Activated CD4-positive, alpha-beta T cell treated with anti-CD3 and anti-CD28 coated beads, Interleukin-2, amount 10 ng/mL, durations not matched to agents 7 days and 5 days (primary cell): Measurements from ENCODE around the gene KRT5. TPM values are rescaled to one million over a fixed set of nuclear protein-coding genes. Genes with fewer than 3 reads are reported as not detected.
"Not testable (repeated sequence)": the region's sequence is repeated elsewhere in the genome, so short reads cannot be mapped to it uniquely, and the experiment has no call there.

Experiments used
- CTCF ChIA-PET: fragments of 350-600 bp; sonication (Branson Sonifier 250); formaldehyde crosslinking; loops from one replicate; lab custom pipeline; 2021; ENCODE audit warnings: antibody characterized with exemption; lab: Charles Lee
- POLR2A ChIA-PET: fragments of 350-600 bp; sonication (Branson Sonifier 250); formaldehyde crosslinking; loops from one replicate; lab custom pipeline; 2021; ENCODE audit warnings: antibody characterized with exemption; lab: Charles Lee
- DNase-seq: peaks from one replicate; pipeline ENCODE4 v3.0.0-alpha.2; 2020
- H3K27ac Mint-ChIP-seq: one replicate; pipeline ENCODE4 v1.8.0; 2021; ENCODE audit warnings: mild to moderate bottlenecking, moderate library complexity, mixed read lengths
- H3K27me3 Mint-ChIP-seq: one replicate; pipeline ENCODE4 v1.8.0; 2021; ENCODE audit warnings: mixed read lengths
- H3K36me3 Mint-ChIP-seq: one replicate; pipeline ENCODE4 v1.8.0; 2021; ENCODE audit warnings: low read depth, mixed read lengths
- H3K4me1 Mint-ChIP-seq: one replicate; pipeline ENCODE4 v1.8.0; 2021; ENCODE audit warnings: mixed read lengths
- H3K4me3 Mint-ChIP-seq: one replicate; pipeline ENCODE4 v1.8.0; 2021; ENCODE audit warnings: mild to moderate bottlenecking, moderate library complexity, mixed read lengths
- H3K9me3 Mint-ChIP-seq: one replicate; pipeline ENCODE4 v1.8.0; 2021; ENCODE audit warnings: mixed read lengths
- total RNA-seq, 2 experiments: library from RNA; stranded (reverse); gene quantifications; one replicate each; pipeline ENCODE4 v1.2.3, GENCODE V29; 2021

The KRT5 gene
- total RNA-seq, 2 experiments from 2014 or later: not detected

DNA sequence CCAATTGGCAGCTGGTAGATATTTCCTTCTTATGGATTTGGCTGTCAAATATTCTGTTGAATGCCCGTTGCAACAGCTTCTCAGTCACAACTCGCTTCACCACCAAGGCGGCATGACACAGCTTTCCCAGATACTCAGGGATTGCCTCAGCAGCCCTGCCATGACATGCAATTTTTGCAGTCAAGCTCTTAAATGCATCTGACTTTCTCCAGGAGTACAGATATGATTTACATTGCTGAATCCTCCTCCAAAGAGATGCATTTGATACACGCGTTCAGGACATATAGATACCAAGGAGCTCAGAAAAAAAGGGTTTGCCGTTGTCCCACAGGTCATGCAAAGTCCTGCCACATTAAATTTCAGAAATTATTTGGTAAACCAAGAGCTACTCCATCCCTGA lies 6.5 kb downstream of the KRT5 start:
- peaks cover 13% of the 10 kb centered on the region for H3K27me3 Mint-ChIP-seq
- H3K36me3 Mint-ChIP-seq: no peaks in the 10 kb centered on the region
- no peak for DNase-seq
- ChIA-PET POLR2A (no interaction called here), CTCF (no interaction called here)
- no peaks in the 10 kb centered on the region for H3K4me1 Mint-ChIP-seq
- H3K4me3 Mint-ChIP-seq: no peak overlapping the region
- H3K27ac Mint-ChIP-seq: no peak overlapping the region
- H3K9me3 Mint-ChIP-seq: peaks cover 9% of the 10 kb centered on the region

DNA sequence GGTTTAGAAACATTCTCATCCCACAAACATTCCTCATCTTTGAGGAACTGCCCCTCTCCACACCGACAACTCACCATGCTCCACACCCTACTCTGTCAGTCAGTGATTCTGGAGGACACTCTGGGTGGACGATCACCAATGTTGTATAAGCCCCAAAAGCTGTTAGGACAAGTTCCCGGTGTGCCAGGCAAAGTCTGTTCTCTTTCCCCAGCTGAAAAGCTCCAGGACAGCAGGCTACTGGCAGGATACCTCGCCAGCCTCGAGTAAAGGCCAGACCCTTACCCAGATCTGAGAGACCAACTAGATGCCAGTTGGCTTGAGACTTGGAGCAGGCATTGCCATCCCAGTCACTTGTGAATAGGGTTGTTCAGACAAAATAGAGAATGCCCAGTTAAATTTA lies 12.0 kb downstream of the KRT5 start:
- DNase-seq: no peak
- Mint-ChIP-seq H3K27me3 (peaks cover 46% of the 10 kb centered on the region), H3K36me3 (no peaks in the 10 kb centered on the region), H3K9me3 (peaks cover 9% of the 10 kb centered on the region), H3K4me1 (no peaks in the 10 kb centered on the region), H3K4me3 (no peak overlapping the region), H3K27ac (no peak overlapping the region)
- POLR2A ChIA-PET: no interaction called here
- CTCF ChIA-PET: interaction anchor here (1.1 kb wide), 1 partner anchor 136 kb away, joined by 3 read pairs; no protein-coding TSS in a partner anchor

DNA sequence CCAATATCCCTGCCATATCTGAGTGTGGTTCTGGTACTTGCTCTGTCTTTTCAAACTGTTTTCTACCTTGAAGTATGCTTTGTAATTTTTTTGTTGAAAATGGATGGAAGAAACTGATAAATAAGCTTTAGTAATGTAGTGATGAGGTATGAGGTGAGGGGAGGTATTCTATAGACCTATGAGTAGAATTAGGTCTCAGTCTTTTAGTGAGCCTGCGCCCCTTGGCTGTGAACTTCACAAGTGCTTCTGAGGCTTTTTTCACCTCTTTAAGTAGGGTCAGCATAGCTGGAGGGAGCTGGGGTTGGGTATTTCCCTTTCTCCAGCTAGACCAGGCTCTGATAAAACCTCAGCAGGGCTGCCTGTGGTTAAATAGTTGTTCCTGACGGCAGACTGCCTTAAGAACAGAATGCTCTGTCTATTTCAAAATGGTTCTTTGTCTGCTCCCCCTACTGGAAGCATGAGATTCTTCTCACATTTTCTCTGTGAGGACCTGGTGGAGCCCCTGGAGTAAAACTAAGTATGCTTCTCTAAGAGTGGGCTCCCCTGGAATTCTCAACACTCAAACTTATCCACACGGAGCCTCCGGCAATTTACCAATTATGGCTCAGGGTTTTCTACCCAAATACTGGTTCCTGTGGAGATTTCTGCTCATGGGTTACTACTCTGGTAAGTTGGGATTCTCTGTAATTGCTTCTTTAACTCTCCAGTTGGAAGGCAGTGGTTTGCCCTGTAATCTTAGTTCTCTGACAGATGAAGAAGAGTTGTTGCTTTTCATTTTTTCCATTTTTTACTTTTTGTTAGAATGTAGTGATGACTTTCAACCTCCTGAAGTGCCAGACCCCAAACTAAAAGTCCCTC lies 13.1 kb downstream of the KRT5 start:
- ChIA-PET CTCF (interaction anchor here (0.8 to 1.1 kb wide), 2 partner anchors 37 to 134 kb away, joined by 3 read pairs; no protein-coding TSS in a partner anchor), POLR2A (no interaction called here)
- H3K36me3 Mint-ChIP-seq: no peaks in the 10 kb centered on the region
- peaks cover 9% of the 10 kb centered on the region for H3K9me3 Mint-ChIP-seq
- peaks cover 51% of the 10 kb centered on the region for H3K27me3 Mint-ChIP-seq
- no peak for DNase-seq
- H3K27ac Mint-ChIP-seq: no peak overlapping the region
- no peaks in the 10 kb centered on the region for H3K4me1 Mint-ChIP-seq
- H3K4me3 Mint-ChIP-seq: no peak overlapping the region

DNA sequence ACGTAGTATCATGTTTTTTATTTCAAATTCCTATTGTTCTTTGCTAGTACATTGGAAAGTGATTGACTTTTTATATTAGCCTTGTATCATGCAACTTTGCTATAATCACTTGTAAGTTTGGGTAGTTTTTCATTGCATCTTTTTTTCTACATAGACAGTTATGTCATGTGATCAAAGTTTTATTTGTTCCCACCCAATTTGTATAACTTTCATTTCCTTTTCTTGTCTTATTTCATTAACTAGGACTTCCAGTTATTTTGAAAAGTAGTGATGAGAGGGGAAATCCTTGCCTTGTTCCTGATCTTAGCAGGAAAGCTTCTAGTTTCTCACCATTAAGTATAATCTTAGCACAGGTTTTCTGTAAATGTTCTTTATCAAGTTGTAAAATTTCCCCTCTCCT lies 17.3 kb downstream of the KRT5 start:
- Mint-ChIP-seq H3K9me3 (no peaks in the 10 kb centered on the region), H3K4me3 (no peak overlapping the region), H3K27ac (no peak overlapping the region), H3K4me1 (no peaks in the 10 kb centered on the region), H3K36me3 (no peaks in the 10 kb centered on the region), H3K27me3 (peaks cover 56% of the 10 kb centered on the region)
- DNase-seq: no peak
- ChIA-PET POLR2A (no interaction called here), CTCF (no interaction called here)

DNA sequence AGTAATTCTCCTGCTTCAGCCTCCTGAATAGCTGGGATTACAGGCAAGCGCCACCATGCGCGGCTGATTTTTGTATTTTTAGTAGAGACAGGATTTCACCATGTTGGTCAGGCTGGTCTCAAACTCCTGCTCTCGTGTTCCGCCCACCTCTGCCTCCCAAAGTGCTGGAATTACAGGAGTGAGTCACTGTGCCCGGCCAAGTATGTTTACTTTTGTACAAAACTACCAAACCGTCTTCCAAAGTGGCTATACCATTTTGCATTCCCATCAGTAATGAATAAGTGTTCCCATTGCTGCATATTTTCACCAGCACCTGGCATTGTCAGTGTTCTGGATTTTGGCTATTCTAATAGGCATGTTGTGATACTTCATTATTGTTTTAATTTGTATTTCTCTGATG lies 18.7 kb downstream of the KRT5 start:
- DNase-seq: no peak
- H3K9me3 Mint-ChIP-seq: no peaks in the 10 kb centered on the region
- POLR2A ChIA-PET: no interaction called here
- no peak overlapping the region for H3K4me3 Mint-ChIP-seq
- H3K27me3 Mint-ChIP-seq: peaks cover 44% of the 10 kb centered on the region
- H3K4me1 Mint-ChIP-seq: no peaks in the 10 kb centered on the region
- CTCF ChIA-PET: no interaction called here
- no peaks in the 10 kb centered on the region for H3K36me3 Mint-ChIP-seq
- no peak overlapping the region for H3K27ac Mint-ChIP-seq

DNA sequence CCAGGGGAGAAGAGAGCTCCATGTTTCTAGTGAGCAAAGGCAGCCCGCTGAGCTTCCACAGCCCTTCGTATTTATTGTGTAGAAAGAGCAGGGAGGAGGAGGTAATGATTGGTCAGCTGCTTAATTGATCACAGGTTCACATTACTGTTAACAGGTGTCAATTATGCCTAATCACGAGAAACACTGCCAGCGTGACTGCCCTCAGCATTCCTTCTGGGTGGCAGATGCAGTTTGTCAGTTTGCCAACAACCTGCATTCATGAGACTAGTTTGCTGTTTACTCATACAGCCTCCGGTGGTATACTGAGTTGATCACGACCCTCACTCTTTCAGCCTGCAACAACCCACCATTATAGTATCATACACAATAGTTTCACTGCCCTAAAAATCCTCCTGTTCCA lies 19.6 kb downstream of the KRT5 start:
- H3K27ac Mint-ChIP-seq, POLR2A ChIA-PET, H3K4me3 Mint-ChIP-seq, H3K9me3 Mint-ChIP-seq, H3K36me3 Mint-ChIP-seq, H3K4me1 Mint-ChIP-seq, DNase-seq: not testable (repeated sequence)
- peaks cover 35% of the 10 kb centered on the region for H3K27me3 Mint-ChIP-seq
- CTCF ChIA-PET: interaction anchor here (1.0 kb wide), 1 partner anchor 199 kb away, joined by 3 read pairs; no protein-coding TSS in a partner anchor

DNA sequence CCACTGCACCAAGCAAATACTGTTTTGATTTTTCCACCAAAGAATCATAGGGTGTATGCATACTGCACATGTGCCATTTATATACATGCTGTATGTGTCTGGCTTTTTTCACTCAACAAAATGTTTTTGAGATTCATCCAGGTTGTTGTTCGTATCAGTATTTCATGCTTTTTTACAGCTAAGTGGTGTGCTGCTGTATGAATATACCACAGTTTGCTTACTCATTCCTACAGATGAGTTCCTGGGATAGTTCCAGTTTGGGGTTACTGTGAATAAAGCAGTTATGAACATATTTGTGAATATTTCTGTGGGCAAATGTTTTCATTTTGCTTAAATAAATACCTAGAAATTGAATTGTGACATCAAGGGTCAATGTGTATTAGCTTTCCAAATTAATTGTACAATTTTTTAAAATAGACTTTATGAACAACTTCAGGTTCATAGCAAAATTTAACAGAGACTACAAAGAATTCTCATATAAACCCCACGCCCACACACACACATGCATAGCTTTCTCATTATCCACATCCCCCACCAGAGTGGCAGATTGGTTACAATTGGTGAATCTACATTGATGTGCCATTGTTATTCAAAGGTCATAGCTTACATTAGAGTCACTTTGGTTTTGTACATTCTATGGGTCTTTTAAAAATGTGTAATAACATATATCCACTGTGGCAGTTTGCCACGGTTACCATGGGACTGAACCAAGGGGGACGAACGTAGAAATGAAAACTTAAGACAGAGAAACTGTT lies 20.2 kb downstream of the KRT5 start:
- Mint-ChIP-seq H3K36me3 (no peaks in the 10 kb centered on the region), H3K4me1 (no peaks in the 10 kb centered on the region), H3K4me3 (no peak overlapping the region), H3K9me3 (no peaks in the 10 kb centered on the region), H3K27ac (no peak overlapping the region), H3K27me3 (peaks cover 34% of the 10 kb centered on the region)
- POLR2A ChIA-PET: no interaction called here
- CTCF ChIA-PET: interaction anchor here (1.0 kb wide), 1 partner anchor 199 kb away, joined by 3 read pairs; no protein-coding TSS in a partner anchor
- no peak for DNase-seq

DNA sequence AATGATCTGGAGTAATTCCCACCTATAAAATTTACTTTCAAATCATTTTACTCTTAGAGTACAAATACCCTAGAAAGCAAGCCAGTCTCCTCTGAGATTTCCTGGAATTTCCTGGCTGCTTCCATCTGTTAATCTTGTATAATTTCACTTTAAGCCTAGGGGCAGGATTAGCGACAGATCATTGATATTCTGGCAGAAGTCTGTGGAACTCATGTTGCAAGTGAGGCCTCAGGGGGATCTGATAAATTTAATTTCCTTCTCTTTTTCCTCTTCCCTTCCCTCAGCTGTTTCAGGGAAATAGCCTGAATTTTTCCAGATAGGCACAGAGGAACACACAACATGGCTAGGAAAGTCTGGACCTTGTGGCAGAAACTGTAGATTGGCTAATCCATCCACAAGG lies 21.2 kb downstream of the KRT5 start:
- peaks cover 35% of the 10 kb centered on the region for H3K27me3 Mint-ChIP-seq
- POLR2A ChIA-PET: no interaction called here
- DNase-seq: no peak
- no peak overlapping the region for H3K27ac Mint-ChIP-seq
- H3K36me3 Mint-ChIP-seq: no peaks in the 10 kb centered on the region
- CTCF ChIA-PET: interaction anchor here (0.6 kb wide), 1 partner anchor 13 kb away, joined by 3 read pairs; no protein-coding TSS in a partner anchor
- no peaks in the 10 kb centered on the region for H3K4me1 Mint-ChIP-seq
- no peak overlapping the region for H3K4me3 Mint-ChIP-seq
- H3K9me3 Mint-ChIP-seq: no peaks in the 10 kb centered on the region

DNA sequence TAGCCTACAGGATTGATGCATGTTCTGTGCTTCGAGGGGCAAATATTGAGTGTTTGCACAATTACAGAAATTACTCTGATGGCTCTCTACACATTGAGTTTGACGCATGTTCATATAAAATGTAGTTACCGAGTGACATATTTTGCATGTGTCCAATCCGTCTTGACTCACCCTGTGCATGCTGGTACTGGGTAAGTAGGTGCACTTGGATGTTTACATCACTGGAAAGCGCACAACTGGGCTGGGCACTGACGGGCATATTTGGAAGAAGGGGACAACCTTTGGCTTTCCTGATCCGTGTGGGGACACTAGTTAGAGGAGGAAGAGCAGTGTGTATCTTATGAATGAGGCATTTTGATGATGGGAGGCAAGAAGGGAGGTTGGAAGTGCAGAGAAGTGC lies 22.2 kb downstream of the KRT5 start:
- no peak overlapping the region for H3K4me3 Mint-ChIP-seq
- DNase-seq: no peak
- POLR2A ChIA-PET: no interaction called here
- H3K9me3 Mint-ChIP-seq: no peaks in the 10 kb centered on the region
- CTCF ChIA-PET: no interaction called here
- no peaks in the 10 kb centered on the region for H3K4me1 Mint-ChIP-seq
- H3K36me3 Mint-ChIP-seq: no peaks in the 10 kb centered on the region
- H3K27ac Mint-ChIP-seq: no peak overlapping the region
- peaks cover 31% of the 10 kb centered on the region for H3K27me3 Mint-ChIP-seq

DNA sequence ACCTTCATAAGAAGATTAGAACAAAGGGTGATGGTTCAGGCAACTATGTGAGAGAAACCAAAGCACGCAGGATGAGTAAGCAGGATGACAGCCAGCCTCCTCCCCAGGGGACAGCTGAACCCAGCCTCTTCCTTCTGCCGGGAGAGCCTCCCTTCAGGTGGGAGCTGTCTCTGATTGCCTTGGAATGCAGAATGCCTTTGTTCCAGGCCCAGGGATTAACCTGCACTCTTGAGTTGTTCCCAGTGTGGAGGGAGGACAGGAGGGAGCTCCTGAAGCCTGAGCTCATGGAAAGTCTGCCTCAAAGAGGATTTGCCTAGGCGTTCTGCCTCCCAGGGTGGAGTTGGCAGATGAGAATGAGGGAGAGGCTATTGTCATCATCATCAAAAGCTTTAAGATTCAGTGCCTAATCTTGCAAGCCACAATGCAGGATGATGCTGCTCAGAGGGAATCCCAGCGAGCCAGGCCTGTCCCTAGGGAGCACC lies 23.6 kb downstream of the KRT5 start:
- CTCF ChIA-PET: no interaction called here
- Mint-ChIP-seq H3K4me1 (no peaks in the 10 kb centered on the region), H3K9me3 (no peaks in the 10 kb centered on the region), H3K27ac (no peak overlapping the region), H3K4me3 (no peak overlapping the region), H3K27me3 (peaks cover 22% of the 10 kb centered on the region), H3K36me3 (no peaks in the 10 kb centered on the region)
- no peak for DNase-seq
- POLR2A ChIA-PET: no interaction called here

DNA sequence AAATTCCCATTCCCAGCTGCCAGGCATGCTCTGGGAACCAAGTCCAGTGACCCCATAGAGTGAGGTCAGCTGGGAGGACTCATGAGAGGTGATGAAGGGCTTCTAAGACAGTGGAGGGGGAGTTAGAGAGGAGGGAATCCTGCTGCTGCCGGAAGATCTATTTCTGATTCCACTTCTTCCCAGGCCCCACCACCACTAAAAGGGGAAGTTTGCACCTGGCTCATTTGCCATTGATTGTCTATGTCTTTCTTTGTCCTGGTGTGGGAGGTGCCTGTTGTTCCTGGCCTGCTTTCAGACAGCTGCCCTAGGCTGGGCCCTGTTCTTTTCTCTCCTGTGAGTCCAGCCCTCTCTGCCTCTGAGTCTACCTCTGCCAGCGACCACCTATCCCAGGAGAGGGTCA lies 24.1 kb downstream of the KRT5 start:
- no peak for DNase-seq
- peaks cover 25% of the 10 kb centered on the region for H3K27me3 Mint-ChIP-seq
- POLR2A ChIA-PET: no interaction called here
- no peaks in the 10 kb centered on the region for H3K36me3 Mint-ChIP-seq
- no peaks in the 10 kb centered on the region for H3K4me1 Mint-ChIP-seq
- CTCF ChIA-PET: no interaction called here
- H3K9me3 Mint-ChIP-seq: no peaks in the 10 kb centered on the region
- H3K27ac Mint-ChIP-seq: no peak overlapping the region
- no peak overlapping the region for H3K4me3 Mint-ChIP-seq

DNA sequence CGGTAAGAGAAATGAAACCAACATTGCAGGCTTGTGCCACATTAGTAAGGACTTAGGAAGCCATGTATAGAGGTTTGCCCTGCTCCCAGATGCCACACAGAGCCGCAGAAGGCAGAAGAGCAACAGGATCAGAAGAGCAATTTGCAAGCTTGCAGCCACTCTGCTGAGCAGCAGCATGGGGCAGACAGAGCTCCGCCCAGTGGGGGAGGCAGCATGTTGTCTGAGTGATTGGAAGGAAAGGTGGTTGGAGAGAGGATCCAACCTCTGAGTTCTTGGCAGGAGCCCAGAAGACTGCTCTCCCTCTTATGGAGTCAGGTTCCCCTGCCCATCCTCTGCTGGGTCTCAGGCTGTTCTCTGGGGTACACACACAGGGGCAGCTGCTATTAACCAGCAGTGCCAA lies 24.8 kb downstream of the KRT5 start:
- no peak for DNase-seq
- Mint-ChIP-seq H3K9me3 (no peaks in the 10 kb centered on the region), H3K4me3 (no peak overlapping the region), H3K36me3 (no peaks in the 10 kb centered on the region), H3K27ac (no peak overlapping the region), H3K4me1 (no peaks in the 10 kb centered on the region), H3K27me3 (peaks cover 24% of the 10 kb centered on the region)
- ChIA-PET CTCF (no interaction called here), POLR2A (no interaction called here)

DNA sequence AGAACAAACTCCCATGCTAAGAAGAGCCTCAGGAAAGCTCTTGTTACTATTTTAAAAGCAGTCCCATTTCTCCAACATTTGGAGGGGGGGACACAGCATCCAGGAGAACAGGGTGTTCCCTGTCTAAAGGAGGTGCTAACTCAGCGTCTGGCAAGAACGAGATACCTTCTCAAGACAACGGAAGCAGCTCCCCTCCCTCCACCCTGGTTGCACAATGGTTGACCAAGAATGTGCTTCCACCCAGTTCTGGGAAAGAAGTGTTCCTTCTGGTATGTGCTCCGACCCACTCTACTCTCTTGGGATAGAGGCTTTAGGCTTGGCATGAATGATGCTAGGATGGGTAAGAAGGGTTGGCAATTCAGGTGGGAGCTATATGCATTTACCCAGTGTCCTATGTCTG lies 25.7 kb downstream of the KRT5 start:
- ChIA-PET POLR2A (no interaction called here), CTCF (interaction anchor here (0.6 kb wide), 1 partner anchor 395 kb away, joined by 3 read pairs; no protein-coding TSS in a partner anchor)
- Mint-ChIP-seq H3K36me3 (no peaks in the 10 kb centered on the region), H3K9me3 (no peaks in the 10 kb centered on the region), H3K4me1 (no peaks in the 10 kb centered on the region), H3K27ac (no peak overlapping the region), H3K27me3 (peaks cover 25% of the 10 kb centered on the region), H3K4me3 (no peak overlapping the region)
- no peak for DNase-seq
